ENCODE results near the gene HES4.
"Not testable (repeated sequence)": the region's sequence is repeated elsewhere in the genome, so short reads cannot be mapped to it uniquely, and the experiment has no call there.

DNA sequence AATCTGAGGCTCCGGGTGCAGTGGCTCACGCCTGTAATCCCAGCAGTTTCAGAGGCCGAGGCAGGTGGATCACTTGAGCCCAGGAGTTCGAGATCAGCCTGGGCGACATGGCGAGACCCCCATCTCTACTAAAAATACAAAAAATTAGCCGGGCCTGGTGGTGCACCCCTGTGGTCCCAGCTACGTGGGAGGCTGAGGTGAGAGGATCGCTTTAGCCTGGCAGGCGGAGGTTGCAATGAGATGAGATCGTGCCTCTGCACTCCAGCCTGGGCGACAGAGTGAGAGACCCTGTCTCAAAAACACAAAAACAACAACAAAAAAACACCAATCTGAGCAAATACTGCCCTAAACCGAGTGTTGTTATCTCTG is 12.8 kb upstream of the HES4 start:
- TF ChIP-seq, protein P1, sequence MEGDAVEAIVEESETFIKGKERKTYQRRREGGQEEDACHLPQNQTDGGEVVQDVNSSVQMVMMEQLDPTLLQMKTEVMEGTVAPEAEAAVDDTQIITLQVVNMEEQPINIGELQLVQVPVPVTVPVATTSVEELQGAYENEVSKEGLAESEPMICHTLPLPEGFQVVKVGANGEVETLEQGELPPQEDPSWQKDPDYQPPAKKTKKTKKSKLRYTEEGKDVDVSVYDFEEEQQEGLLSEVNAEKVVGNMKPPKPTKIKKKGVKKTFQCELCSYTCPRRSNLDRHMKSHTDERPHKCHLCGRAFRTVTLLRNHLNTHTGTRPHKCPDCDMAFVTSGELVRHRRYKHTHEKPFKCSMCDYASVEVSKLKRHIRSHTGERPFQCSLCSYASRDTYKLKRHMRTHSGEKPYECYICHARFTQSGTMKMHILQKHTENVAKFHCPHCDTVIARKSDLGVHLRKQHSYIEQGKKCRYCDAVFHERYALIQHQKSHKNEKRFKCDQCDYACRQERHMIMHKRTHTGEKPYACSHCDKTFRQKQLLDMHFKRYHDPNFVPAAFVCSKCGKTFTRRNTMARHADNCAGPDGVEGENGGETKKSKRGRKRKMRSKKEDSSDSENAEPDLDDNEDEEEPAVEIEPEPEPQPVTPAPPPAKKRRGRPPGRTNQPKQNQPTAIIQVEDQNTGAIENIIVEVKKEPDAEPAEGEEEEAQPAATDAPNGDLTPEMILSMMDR (conservative IDR thresholded peaks at IDR 0.05 in 1 of 2, IDR thresholded peaks at IDR 0.05 in 1 of 2; ENCODE audit: low read depth in 1 of 2, low read length in 2 of 2): not testable (repeated sequence)
- not testable (repeated sequence) for TF ChIP-seq EZH2 (IDR thresholded peaks at IDR 0.05; ENCODE audit: low read length, missing control alignments)

Measured in fibroblast of lung (primary cell).